ENCODE measurements around the gene STUM. TPM values are rescaled to one million over a fixed set of nuclear protein-coding genes. Genes with fewer than 3 reads are reported as not detected.
A peak's percentile ranks its signal among the peaks of the same experiment; 100 is the strongest.

Gene STUM
- total and polyA plus RNA-seq, 2 of the 8 experiments (the other 6 are each of a cell fraction or from before 2014, with no cell fraction given) = 0.76 to 1.2 TPM

DNA sequence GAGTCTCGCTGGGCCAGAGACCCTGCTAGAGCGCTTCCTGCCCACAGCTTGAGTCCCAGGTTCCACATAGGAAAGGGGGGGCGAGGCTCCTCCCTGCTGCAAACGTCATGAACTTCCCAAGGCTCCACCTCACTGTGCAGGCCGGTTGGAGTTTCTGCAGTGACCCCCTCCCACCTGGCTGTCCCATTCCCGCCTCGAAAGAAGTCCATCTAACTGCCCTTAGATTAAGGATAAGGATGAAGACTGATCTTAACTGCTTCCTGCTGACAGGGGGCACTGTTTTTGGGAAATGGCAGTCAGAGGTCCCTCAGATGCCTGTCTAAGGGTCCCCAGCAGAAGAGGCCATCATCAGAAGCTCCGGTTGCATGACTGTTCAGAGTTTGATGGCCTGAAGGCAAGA lies 62.7 kb downstream of the STUM start:
- H2AK5ac ChIP-seq (ENCODE audit: low read depth, low read length) = no peak overlapping the region
- peaks cover 0 to 11% (median 7%) of the 10 kb centered on the region in 4 experiments; a peak in 6 of 7 replicates for H3K4me1 ChIP-seq (replicated peaks in 1 of 4; ENCODE audit: control insufficient read depth in 3 of 4, insufficient read depth in 4 of 4, low read length in 3 of 4)
- 0 out of 2 replicates have a peak overlapping the region, but pooled peaks have one; percentile 36 for H2AFZ ChIP-seq (ENCODE audit: low read length)
- no peaks in the 10 kb centered on the region for H3K9me3 ChIP-seq (ENCODE audit: insufficient read depth in 2 of 2, low read depth in 1 of 2, low read length in 1 of 2)
- no peak overlapping the region for H3K4ac ChIP-seq (replicated peaks; ENCODE audit: insufficient read length, low read depth, low read length)
- no peak for DNase-seq (ENCODE audit: low read depth in 1 of 2, low spot score in 2 of 2)
- no peaks in the 10 kb centered on the region for H4K20me1 ChIP-seq (replicated peaks in 1 of 2; ENCODE audit: control insufficient read depth in 1 of 2, insufficient read depth in 2 of 2, low read length in 2 of 2)
- no peak overlapping the region for H4K8ac ChIP-seq (ENCODE audit: extremely low read depth, insufficient read depth, low read length)
- no peak overlapping the region for H3K18ac ChIP-seq (ENCODE audit: extremely low read depth, low read length)
- H2BK120ac ChIP-seq (replicated peaks; ENCODE audit: low read depth, low read length) = no peak overlapping the region
- H3K9ac ChIP-seq (replicated peaks in 1 of 4; ENCODE audit: extremely low read depth in 1 of 4, low read depth in 3 of 4, low read length in 3 of 4) = no peak overlapping the region
- no peak overlapping the region for H3K23ac ChIP-seq (ENCODE audit: insufficient read length)
- 72% methylated on average over 7 of the region's 8 CpGs; no CpG with 5 or more reads in 1 of the 2 experiments for WGBS, 2 experiments (ENCODE audit: extremely low coverage in 1 of 2, insufficient coverage in 1 of 2, insufficient read length in 1 of 2, insufficient replicate concordance in 2 of 2, low coverage in 1 of 2, low lambda C conversion rate in 2 of 2, missing lambda C conversion rate in 1 of 2)
- ChIA-PET CTCF (ENCODE audit: partially characterized antibody) (interaction anchor here (1.2 to 6.4 kb wide), 8 partner anchors 8 to 154 kb away, joined by 3 to 49 read pairs (median 4); partner anchors contain the start of gene STUM), POLR2A (ENCODE audit: partially characterized antibody) (no interaction called here)
- no peak overlapping the region for H3K14ac ChIP-seq (ENCODE audit: insufficient read length)
- H3K36me3 ChIP-seq (ENCODE audit: control insufficient read depth in 2 of 4, insufficient read depth in 4 of 4, low read length in 3 of 4) = no peaks in the 10 kb centered on the region
- no peak overlapping the region for H2BK20ac ChIP-seq (ENCODE audit: low read length)
- no peak overlapping the region for H3K56ac ChIP-seq (replicated peaks; ENCODE audit: insufficient read length, low read depth, low read length)
- H3K27me3 ChIP-seq (replicated peaks in 1 of 4; ENCODE audit: control insufficient read depth in 3 of 4, extremely low read depth in 1 of 4, insufficient read depth in 3 of 4, low read length in 3 of 4) = no peaks in the 10 kb centered on the region
- no peak overlapping the region for H2BK5ac ChIP-seq (ENCODE audit: low read depth, low read length)
- no peak overlapping the region for H3K4me3 ChIP-seq (ENCODE audit: extremely low read depth in 1 of 4, insufficient read depth in 2 of 4, low read depth in 3 of 4, low read length in 4 of 4)
- H2BK12ac ChIP-seq (ENCODE audit: low read depth, low read length) = no peak overlapping the region
- no peak for FAIRE-seq
- TF ChIP-seq, protein P1, sequence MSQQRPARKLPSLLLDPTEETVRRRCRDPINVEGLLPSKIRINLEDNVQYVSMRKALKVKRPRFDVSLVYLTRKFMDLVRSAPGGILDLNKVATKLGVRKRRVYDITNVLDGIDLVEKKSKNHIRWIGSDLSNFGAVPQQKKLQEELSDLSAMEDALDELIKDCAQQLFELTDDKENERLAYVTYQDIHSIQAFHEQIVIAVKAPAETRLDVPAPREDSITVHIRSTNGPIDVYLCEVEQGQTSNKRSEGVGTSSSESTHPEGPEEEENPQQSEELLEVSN (IDR thresholded peaks at IDR 0.05) = no peak
- TF ChIP-seq TAF7 (optimal IDR thresholded peaks at IDR 0.05; ENCODE audit: borderline replicate concordance, low read depth, low read length) (no peak), BRCA1 (IDR thresholded peaks at IDR 0.05; ENCODE audit: low read depth, low read length) (no peak), CTCF (IDR thresholded peaks at IDR 0.05; ENCODE audit: control extremely low read depth in 1 of 3, insufficient read depth in 1 of 3, low read depth in 1 of 3, low read length in 3 of 3) (peak in 1 of 3 experiments; percentile 45; a peak in 2 of 4 replicates), MAFK (IDR thresholded peaks at IDR 0.05; ENCODE audit: low read depth, low read length) (no peak), BACH1 (IDR thresholded peaks at IDR 0.05; ENCODE audit: low read length) (no peak), KDM5A (IDR thresholded peaks at IDR 0.05; ENCODE audit: low read length) (no peak), ATF2 (IDR thresholded peaks at IDR 0.05; ENCODE audit: low read length) (no peak)
- no peak overlapping the region for H3K27ac ChIP-seq (ENCODE audit: low read depth, low read length)
- H3K79me2 ChIP-seq (ENCODE audit: control insufficient read depth in 1 of 2, insufficient read depth in 2 of 2, low read length in 2 of 2) = no peaks in the 10 kb centered on the region
- no peak overlapping the region for H4K91ac ChIP-seq (replicated peaks; ENCODE audit: insufficient read length, low read length)
- no peak overlapping the region for H4K5ac ChIP-seq (ENCODE audit: insufficient read length, low read depth, low read length)
- no peaks in the 10 kb centered on the region for H3K23me2 ChIP-seq (ENCODE audit: low read depth, low read length)
- H3K79me1 ChIP-seq (ENCODE audit: low read depth, low read length) = 0 out of 2 replicates have a peak, but pooled peaks cover 2% of the 10 kb centered on the region
- H3K4me2 ChIP-seq (ENCODE audit: insufficient read depth in 1 of 2, low read depth in 2 of 2, low read length in 2 of 2) = no peak overlapping the region
- no peak overlapping the region for H2BK15ac ChIP-seq (ENCODE audit: low read length)

All from H1 (cell line).